HS-27A (cell line): ENCODE data around the gene ZBTB34.

Experiments
- DNase-seq: peaks from one replicate; pipeline ENCODE4 v3.0.0-alpha.2; 2012; ENCODE audit warnings: low read depth, missing footprints

Gene ZBTB34

GRCh38 chr9:126926364-126926763, 65.9 kb downstream of the ZBTB34 start:
- no peak for DNase-seq

GRCh38 chr9:126927419-126927818, 67.0 kb downstream of the ZBTB34 start:
- DNase-seq = no peak

DNA sequence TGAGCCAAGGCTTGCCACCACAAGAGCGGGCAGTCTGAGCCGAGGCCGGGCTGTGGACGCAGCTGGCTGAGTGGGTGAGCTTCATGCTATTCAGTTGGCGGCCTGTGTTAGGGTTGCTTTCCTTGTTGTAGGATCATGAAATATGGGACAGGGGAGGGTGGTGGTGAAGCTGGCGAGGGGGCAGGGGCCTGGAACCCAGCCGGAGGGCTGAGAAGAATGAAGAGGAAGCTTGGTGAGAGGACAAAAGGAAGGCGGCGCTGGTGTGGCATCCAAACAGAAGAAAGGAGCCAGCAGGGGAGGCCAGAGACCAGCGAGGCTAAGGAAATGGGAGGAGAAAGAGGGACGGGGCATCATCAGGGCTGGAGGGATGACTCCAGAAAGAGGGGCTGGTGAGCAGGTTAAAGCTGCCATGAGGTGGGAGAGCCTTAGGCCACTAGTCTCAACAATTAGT, 72.5 kb downstream of the ZBTB34 start:
- DNase-seq = no peak

GRCh38 chr9:126933334-126933980, 73.0 kb downstream of the ZBTB34 start:
- DNase-seq = no peak

DNA sequence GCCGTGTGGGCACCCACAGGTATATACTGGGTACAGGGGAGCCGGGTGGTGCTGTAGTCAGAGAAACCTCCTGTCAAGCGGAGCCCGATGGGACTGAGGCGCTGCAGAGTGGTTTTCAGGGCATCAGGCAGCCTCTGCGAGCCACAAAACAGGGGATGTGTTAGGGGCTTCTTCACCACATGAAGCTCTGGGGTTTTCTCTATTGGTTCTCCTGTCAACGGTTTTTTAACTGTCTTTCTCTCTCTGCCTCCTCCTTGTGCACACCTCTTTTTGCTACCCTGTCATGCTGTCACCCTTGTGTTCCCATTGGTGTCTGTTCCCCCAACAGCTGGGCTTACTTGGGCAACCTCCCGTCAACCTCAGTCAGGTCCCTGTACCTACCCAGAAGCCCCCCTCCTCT, 74.0 kb downstream of the ZBTB34 start:
- no peak for DNase-seq
